HCT116 (cell line): Measurements from ENCODE around the gene C1orf35. TPM values are rescaled to one million over a fixed set of nuclear protein-coding genes. Genes with fewer than 3 reads are reported as not detected.

Source experiments
- ATAC-seq: fragments of 200-7000 bp; cut with Tn5 transposase; 2 replicates; pipeline ENCODE4 v1.9.1; 2020; ENCODE audit warnings: mild to moderate bottlenecking, moderate library complexity
- BruUV-seq: library from RNA; stranded (reverse); fragments of 400-500 nt; replicated peaks from 2 replicates; lab custom pipeline; 2021; lab: Mats Ljungman, UMichigan
- CTCF ChIA-PET: fragments of 300-600 bp; sonication (Branson Sonifier 250); formaldehyde crosslinking; loops from one replicate; lab custom pipeline; 2021; ENCODE audit warnings: antibody characterized with exemption; lab: Charles Lee
- POLR2A ChIA-PET: fragments of 300-600, 350-600 bp; sonication (Branson Sonifier 250); formaldehyde crosslinking; loops from one replicate; lab custom pipeline; 2021; ENCODE audit warnings: antibody characterized with exemption; lab: Charles Lee
- RAD21 ChIA-PET, 2 experiments: fragments of 300-600 bp; sonication (Branson Sonifier 250); formaldehyde crosslinking; loops; one replicate each; lab custom pipeline; 2023; ENCODE audit warnings: low total read pairs in 2 of 2; ENCODE audit not compliant: uncharacterized antibody in 2 of 2, unreplicated experiment in 2 of 2, low non-redundant PET in 1 of 2; lab: Charles Lee
- DNase-seq: peaks from one replicate; pipeline ENCODE4 v3.0.0-alpha.2; 2010; ENCODE audit warnings: low read depth, low spot score
- H2AFZ ChIP-seq: fragments of 200-600 bp; shearing (Covaris generic), sonication (generic); 2 replicates; pipeline ENCODE4 v1.6.1; 2017; ENCODE audit warnings: low read depth, mixed run types, mixed read lengths, antibody characterized with exemption, low read length; ENCODE audit not compliant: poor library complexity, severe bottlenecking
- H3K27ac ChIP-seq: 2 replicates; pipeline ENCODE4 v1.5.1; 2012; ENCODE audit warnings: low read depth, low read length
- H3K27me3 ChIP-seq: fragments of 200-600 bp; sonication (generic); 2 replicates; pipeline ENCODE4 v1.6.1; 2016; ENCODE audit warnings: mixed run types, low read length, mixed read lengths; ENCODE audit not compliant: insufficient read depth
- H3K36me3 ChIP-seq, 2 experiments: fragments of 200-500 bp in 1 of 2; fragments of 200-600 bp in 1 of 2; sonication (Bioruptor generic) in 1 of 2; sonication (generic) in 1 of 2; 2 replicates each; pipeline versions ENCODE4 v1.5.1 to v1.6.1; 2014 to 2016; ENCODE audit warnings: low read length in 2 of 2, inconsistent platforms in 1 of 2, mixed read lengths in 1 of 2, mixed run types in 1 of 2; ENCODE audit not compliant: insufficient read depth in 2 of 2, control insufficient read depth in 1 of 2
- H3K4me1 ChIP-seq, 2 experiments: fragments of 200-600 bp in 1 of 2; sonication (generic) in 1 of 2; 2 replicates each; pipeline versions ENCODE4 v1.5.1 to v1.6.1; 2012 to 2017; ENCODE audit warnings: low read length in 2 of 2, inconsistent platforms in 1 of 2, mild to moderate bottlenecking in 1 of 2, mixed read lengths in 1 of 2, mixed run types in 1 of 2, moderate library complexity in 1 of 2; ENCODE audit not compliant: insufficient read depth in 2 of 2, control insufficient read depth in 1 of 2
- H3K4me2 ChIP-seq: fragments of 200-600 bp; sonication (generic); 2 replicates; pipeline ENCODE4 v1.6.1; 2017; ENCODE audit warnings: mixed run types, low read length, mixed read lengths
- H3K4me3 ChIP-seq, 2 experiments: fragments of 200-600 bp in 1 of 2; sonication (generic) in 1 of 2; replicated peaks in 1 of 2; 2 replicates each; pipeline ENCODE4 v1.5.1; 2011 to 2016; ENCODE audit warnings: low read length in 2 of 2, control low read depth in 1 of 2, low read depth in 1 of 2, mild to moderate bottlenecking in 1 of 2, mixed read lengths in 1 of 2, mixed run types in 1 of 2
- H3K79me2 ChIP-seq: fragments of 200-600 bp; sonication (generic); 2 replicates; pipeline ENCODE4 v1.6.1; 2017; ENCODE audit warnings: mild to moderate bottlenecking, mixed run types, low read length, moderate library complexity, mixed read lengths; ENCODE audit not compliant: insufficient read depth
- H3K9ac ChIP-seq: fragments of 200-600 bp; sonication (generic); 2 replicates; pipeline ENCODE4 v1.6.1; 2016; ENCODE audit warnings: low read length, mixed read lengths
- H3K9me2 ChIP-seq: fragments of 200-600 bp; sonication (generic), shearing (Covaris generic); 2 replicates; pipeline ENCODE4 v1.6.1; 2017; ENCODE audit warnings: mixed run types, mild to moderate bottlenecking, moderate library complexity; ENCODE audit not compliant: insufficient read depth
- H3K9me3 ChIP-seq, 2 experiments: fragments of 200-500 bp in 1 of 2; fragments of 200-600 bp in 1 of 2; sonication (Bioruptor generic) in 1 of 2; sonication (generic) in 1 of 2; 2 replicates each; pipeline ENCODE4 v1.6.1; 2014 to 2017; ENCODE audit warnings: low read length in 2 of 2, mixed read lengths in 2 of 2, inconsistent platforms in 1 of 2, low read depth in 1 of 2, mild to moderate bottlenecking in 1 of 2, mixed run types in 1 of 2, moderate library complexity in 1 of 2; ENCODE audit not compliant: control insufficient read depth in 1 of 2, insufficient read depth in 1 of 2
- H4K20me1 ChIP-seq: fragments of 200-600 bp; sonication (generic), shearing (Covaris generic); 2 replicates; pipeline ENCODE4 v1.6.1; 2017; ENCODE audit warnings: mixed run types, mild to moderate bottlenecking, moderate library complexity; ENCODE audit not compliant: insufficient read depth
- ATF3 ChIP-seq: IDR thresholded peaks from 2 replicates; pipeline ENCODE4 v1.6.1; 2012
- CBX3 ChIP-seq: IDR thresholded peaks from 2 replicates; pipeline ENCODE4 v1.6.1; 2012; ENCODE audit warnings: low read depth
- CEBPB ChIP-seq: IDR thresholded peaks from 2 replicates; pipeline ENCODE4 v1.6.1; 2012; ENCODE audit warnings: low read depth
- EGR1 ChIP-seq: IDR thresholded peaks from 2 replicates; pipeline ENCODE4 v1.6.1; 2012; ENCODE audit warnings: low read depth
- ELF1 ChIP-seq: IDR thresholded peaks from 2 replicates; pipeline ENCODE4 v1.6.1; 2012; ENCODE audit warnings: low read depth, borderline replicate concordance
- FOSL1 ChIP-seq: IDR thresholded peaks from 2 replicates; pipeline ENCODE4 v1.6.1; 2012; ENCODE audit warnings: low read depth
- POLR2A ChIP-seq: IDR thresholded peaks from 2 replicates; pipeline ENCODE4 v1.7.0; 2011; ENCODE audit warnings: borderline replicate concordance; ENCODE audit not compliant: insufficient read depth, insufficient read length; ENCODE audit errors: extremely low read depth
- POLR2AphosphoS5 ChIP-seq: IDR thresholded peaks from 2 replicates; pipeline ENCODE4 v1.6.1; 2011; ENCODE audit warnings: mild to moderate bottlenecking, low read depth, low read length, moderate library complexity
- TCF7L2 ChIP-seq: IDR thresholded peaks from 2 replicates; pipeline ENCODE4 v1.7.0; 2011; ENCODE audit warnings: borderline replicate concordance, inconsistent platforms; ENCODE audit not compliant: insufficient read depth, insufficient read length; ENCODE audit errors: extremely low read depth
- YY1 ChIP-seq: IDR thresholded peaks from 2 replicates; pipeline ENCODE4 v1.6.1; 2011; ENCODE audit warnings: low read length, low read depth, moderate library complexity, mild to moderate bottlenecking; ENCODE audit not compliant: insufficient replicate concordance; ENCODE audit errors: extremely low read depth
- ZBTB33 ChIP-seq: IDR thresholded peaks from 2 replicates; pipeline ENCODE4 v1.6.1; 2011; ENCODE audit warnings: mild to moderate bottlenecking, low read length, moderate library complexity; ENCODE audit not compliant: insufficient replicate concordance; ENCODE audit errors: extremely low read depth
- intact Hi-C: fragments of 100-400 bp; cut with micrococcal nuclease; formaldehyde crosslinking; loops from 2 replicates; pipeline ENCODE4 v1.10.0; 2022
- total RNA-seq: library from RNA; stranded (reverse); gene quantifications from one replicate; pipeline ENCODE4 v1.2.1, GENCODE V29; 2021; ENCODE audit not compliant: unreplicated experiment
- TF ChIP-seq, protein P1 (sequence below): IDR thresholded peaks from 2 replicates; pipeline ENCODE4 v1.6.1; 2012
- TF ChIP-seq, protein P2 (sequence below): IDR thresholded peaks from 2 replicates; pipeline ENCODE4 v1.6.1; 2012; ENCODE audit warnings: low read depth

The C1orf35 gene
- total RNA-seq, 1 experiment from 2014 or later, result 26.1 TPM

DNA sequence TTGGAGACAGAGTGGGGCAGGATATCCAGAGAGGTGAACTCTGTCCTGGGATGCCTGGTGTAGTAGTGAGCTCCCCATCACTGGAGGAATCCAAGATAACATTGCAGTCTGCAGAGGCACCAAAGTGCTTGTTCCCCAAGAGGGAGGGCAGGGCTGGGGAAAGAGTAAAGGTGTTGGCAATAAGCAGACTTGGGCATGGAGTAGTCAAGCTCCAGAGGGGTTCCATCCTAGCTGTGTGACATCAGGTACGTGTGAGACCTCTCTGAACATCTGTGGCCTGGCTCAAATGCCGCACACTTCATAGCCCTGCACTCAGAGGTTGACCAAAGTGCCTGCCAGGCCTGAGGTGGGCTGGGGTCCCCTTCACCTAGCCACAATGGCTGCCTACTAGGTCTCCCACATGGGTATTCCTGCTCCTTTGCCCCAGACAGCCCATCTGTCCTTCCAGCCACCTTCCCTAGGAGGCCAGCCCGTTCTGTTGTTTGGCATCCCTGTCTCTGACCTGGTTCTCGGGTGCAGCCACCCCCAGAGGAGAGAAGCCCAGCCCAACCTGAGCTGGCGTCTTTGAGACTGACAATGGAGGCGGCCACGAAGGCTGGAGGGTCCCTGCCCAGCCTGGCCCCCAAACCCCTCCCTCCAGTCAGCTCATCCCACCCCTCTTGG lies 23.4 kb downstream of the C1orf35 start (continued):
- no peak for TF ChIP-seq TCF7L2
- TF ChIP-seq, protein P1, sequence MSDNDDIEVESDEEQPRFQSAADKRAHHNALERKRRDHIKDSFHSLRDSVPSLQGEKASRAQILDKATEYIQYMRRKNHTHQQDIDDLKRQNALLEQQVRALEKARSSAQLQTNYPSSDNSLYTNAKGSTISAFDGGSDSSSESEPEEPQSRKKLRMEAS, result no peak

DNA sequence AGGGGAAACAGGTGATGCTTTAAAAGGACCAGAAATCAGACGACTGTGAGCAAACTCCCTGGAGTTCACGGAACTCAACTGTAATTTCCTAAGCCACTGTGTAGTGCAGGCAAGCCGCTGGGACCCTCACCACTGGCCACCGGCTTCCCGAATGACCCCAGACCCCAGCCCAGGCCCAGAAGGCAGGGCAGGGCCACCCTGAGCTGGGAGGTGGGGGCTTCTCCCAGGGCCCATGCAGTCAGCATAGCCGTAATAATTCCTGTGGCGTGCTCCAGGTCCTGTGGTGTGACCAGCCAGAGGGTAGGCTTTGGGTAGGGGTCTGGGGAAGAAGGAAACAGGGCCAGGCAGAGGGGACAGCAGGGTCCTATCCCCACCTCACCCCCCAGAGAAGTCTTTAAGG lies 24.1 kb downstream of the C1orf35 start:
- no peak overlapping the region for H3K4me2 ChIP-seq
- 0 out of 4 replicates have a peak, but pooled peaks cover 0 to under 1% of the 10 kb centered on the region in 2 experiments for H3K36me3 ChIP-seq
- H3K9me3 ChIP-seq, result no peaks in the 10 kb centered on the region
- TF ChIP-seq ATF3, result no peak
- TF ChIP-seq EGR1, result no peak
- TF ChIP-seq YY1, result no peak
- TF ChIP-seq POLR2AphosphoS5, result no peak
- TF ChIP-seq CBX3, result no peak
- TF ChIP-seq, protein P2, sequence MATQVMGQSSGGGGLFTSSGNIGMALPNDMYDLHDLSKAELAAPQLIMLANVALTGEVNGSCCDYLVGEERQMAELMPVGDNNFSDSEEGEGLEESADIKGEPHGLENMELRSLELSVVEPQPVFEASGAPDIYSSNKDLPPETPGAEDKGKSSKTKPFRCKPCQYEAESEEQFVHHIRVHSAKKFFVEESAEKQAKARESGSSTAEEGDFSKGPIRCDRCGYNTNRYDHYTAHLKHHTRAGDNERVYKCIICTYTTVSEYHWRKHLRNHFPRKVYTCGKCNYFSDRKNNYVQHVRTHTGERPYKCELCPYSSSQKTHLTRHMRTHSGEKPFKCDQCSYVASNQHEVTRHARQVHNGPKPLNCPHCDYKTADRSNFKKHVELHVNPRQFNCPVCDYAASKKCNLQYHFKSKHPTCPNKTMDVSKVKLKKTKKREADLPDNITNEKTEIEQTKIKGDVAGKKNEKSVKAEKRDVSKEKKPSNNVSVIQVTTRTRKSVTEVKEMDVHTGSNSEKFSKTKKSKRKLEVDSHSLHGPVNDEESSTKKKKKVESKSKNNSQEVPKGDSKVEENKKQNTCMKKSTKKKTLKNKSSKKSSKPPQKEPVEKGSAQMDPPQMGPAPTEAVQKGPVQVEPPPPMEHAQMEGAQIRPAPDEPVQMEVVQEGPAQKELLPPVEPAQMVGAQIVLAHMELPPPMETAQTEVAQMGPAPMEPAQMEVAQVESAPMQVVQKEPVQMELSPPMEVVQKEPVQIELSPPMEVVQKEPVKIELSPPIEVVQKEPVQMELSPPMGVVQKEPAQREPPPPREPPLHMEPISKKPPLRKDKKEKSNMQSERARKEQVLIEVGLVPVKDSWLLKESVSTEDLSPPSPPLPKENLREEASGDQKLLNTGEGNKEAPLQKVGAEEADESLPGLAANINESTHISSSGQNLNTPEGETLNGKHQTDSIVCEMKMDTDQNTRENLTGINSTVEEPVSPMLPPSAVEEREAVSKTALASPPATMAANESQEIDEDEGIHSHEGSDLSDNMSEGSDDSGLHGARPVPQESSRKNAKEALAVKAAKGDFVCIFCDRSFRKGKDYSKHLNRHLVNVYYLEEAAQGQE, result no peak
- no peak for TF ChIP-seq POLR2A
- TF ChIP-seq CEBPB, result no peak
- TF ChIP-seq ZBTB33, result no peak
- TF ChIP-seq TCF7L2, result no peak
- no peak for TF ChIP-seq FOSL1
- TF ChIP-seq ELF1, result no peak
- TF ChIP-seq, all 23 proteins: peak for 0
- POLR2A ChIA-PET, result no interaction called here
- DNase-seq (no peak), ATAC-seq (no peak)
- Histone ChIP-seq H3K9ac (no peak overlapping the region), H3K27ac (no peak overlapping the region), H4K20me1 (peaks cover 5% of the 10 kb centered on the region; the same call in 1 of the 2 replicates), H3K79me2 (peaks cover 47% of the 10 kb centered on the region), H2AFZ (no peak overlapping the region), H3K4me1 (peaks cover 0 to 15% of the 10 kb centered on the region in 2 experiments; a peak in 2 of 4 replicates), H3K9me2 (no peaks in the 10 kb centered on the region), H3K4me3 (no peak overlapping the region), H3K27me3 (no peaks in the 10 kb centered on the region)
- intact Hi-C loops, result loop anchor here (10.0 kb wide), 1 partner anchor 314 kb away; no protein-coding TSS in a partner anchor
- CTCF ChIA-PET, result no interaction called here
- BruUV-seq, result no TSS peak
- RAD21 ChIA-PET, result no interaction called here
